Upper lobe of left lung (tissue), 4 donors: Measurements from ENCODE around the gene RNF19B.

Experiments used
- CTCF ChIP-seq, 6 experiments: fragments of 450-650 bp in 4 of 6; fragments of 200-600 bp in 2 of 6; sonication (generic) in 2 of 6; IDR thresholded peaks; one replicate each; pipeline ENCODE4 v1.5.1; 2016 to 2019; ENCODE audit warnings: antibody characterized with exemption in 6 of 6
- POLR2A ChIP-seq, 4 donors: fragments of 450-650 bp; IDR thresholded peaks; one replicate each; pipeline ENCODE4 v1.5.1; 2016 to 2017; ENCODE audit warnings: antibody characterized with exemption in 4 of 4, mild to moderate bottlenecking in 2 of 4
- POLR2AphosphoS5 ChIP-seq, 2 donors: sonication (generic); formaldehyde crosslinking; IDR thresholded peaks; one replicate each; pipeline ENCODE4 v1.5.1; 2017; ENCODE audit warnings: antibody characterized with exemption in 2 of 2

GRCh38 chr1:32939655-32940371, 24.8 kb downstream of the RNF19B start:
- no peak for TF ChIP-seq CTCF (IDR thresholded peaks at IDR 0.05)
- peak in 1 of 4 donors; percentile 35 for TF ChIP-seq POLR2A (IDR thresholded peaks at IDR 0.05)
- no peak for TF ChIP-seq POLR2AphosphoS5 (IDR thresholded peaks at IDR 0.05)
